CD8-positive, alpha-beta memory T cell (primary cell): ENCODE measurements around the gene AK3. TPM values are rescaled to one million over a fixed set of nuclear protein-coding genes. Genes with fewer than 3 reads are reported as not detected.
"Not testable (repeated sequence)": the region's sequence is repeated elsewhere in the genome, so short reads cannot be mapped to it uniquely, and the experiment has no call there.

Source experiments
- CTCF ChIA-PET: fragments of 350-600 bp; sonication (Branson Sonifier 250); formaldehyde crosslinking; loops from one replicate; lab custom pipeline; 2021; ENCODE audit warnings: antibody characterized with exemption; lab: Charles Lee
- POLR2A ChIA-PET: fragments of 350-600 bp; sonication (Branson Sonifier 250); formaldehyde crosslinking; loops from one replicate; lab custom pipeline; 2021; ENCODE audit warnings: antibody characterized with exemption; lab: Charles Lee
- DNase-seq, 5 donors: peaks; one replicate each; pipeline versions ENCODE4 v3.0.0 to v3.0.0-alpha.2; 2020 to 2022; ENCODE audit warnings: mixed read lengths in 1 of 5
- H3K27ac ChIP-seq: one replicate; pipeline ENCODE4 v1.7.0; 2013; ENCODE audit warnings: low read depth, mild to moderate bottlenecking, low read length, moderate library complexity
- H3K27me3 ChIP-seq: 2 replicates; pipeline ENCODE4 v1.7.0; 2013; ENCODE audit warnings: low read length, mild to moderate bottlenecking; ENCODE audit not compliant: insufficient read depth, poor library complexity, severe bottlenecking
- H3K36me3 ChIP-seq: 2 replicates; pipeline ENCODE4 v1.7.0; 2013; ENCODE audit warnings: mild to moderate bottlenecking, low read length, moderate library complexity; ENCODE audit not compliant: insufficient read depth
- H3K4me1 ChIP-seq: 2 replicates; pipeline ENCODE4 v1.7.0; 2013; ENCODE audit warnings: mild to moderate bottlenecking, low read length, moderate library complexity; ENCODE audit not compliant: insufficient read depth
- H3K4me3 ChIP-seq: 2 replicates; pipeline ENCODE4 v1.7.0; 2013; ENCODE audit warnings: mild to moderate bottlenecking, low read length
- H3K9me3 ChIP-seq: 2 replicates; pipeline ENCODE4 v1.7.0; 2013; ENCODE audit warnings: mild to moderate bottlenecking, low read length
- H3K27ac Mint-ChIP-seq, 8 donors: one replicate each; pipeline ENCODE4 v1.8.0; 2020 to 2021; ENCODE audit warnings: mixed read lengths in 8 of 8, mild to moderate bottlenecking in 6 of 8, inconsistent platforms in 3 of 8, moderate library complexity in 3 of 8
- H3K27me3 Mint-ChIP-seq, 2 donors: one replicate each; pipeline ENCODE4 v1.8.0; 2020 to 2021; ENCODE audit warnings: mixed read lengths in 2 of 2, mild to moderate bottlenecking in 1 of 2, moderate library complexity in 1 of 2
- H3K36me3 Mint-ChIP-seq, 3 donors: one replicate each; pipeline ENCODE4 v1.8.0; 2020 to 2021; ENCODE audit warnings: mixed read lengths in 3 of 3, inconsistent platforms in 1 of 3, mild to moderate bottlenecking in 1 of 3
- H3K4me1 Mint-ChIP-seq, 3 donors: one replicate each; pipeline ENCODE4 v1.8.0; 2020 to 2021; ENCODE audit warnings: mixed read lengths in 3 of 3, inconsistent platforms in 1 of 3, mild to moderate bottlenecking in 1 of 3
- H3K4me3 Mint-ChIP-seq, 7 donors: one replicate each; pipeline ENCODE4 v1.8.0; 2020 to 2021; ENCODE audit warnings: mixed read lengths in 7 of 7, mild to moderate bottlenecking in 6 of 7, moderate library complexity in 4 of 7, inconsistent platforms in 2 of 7
- H3K9me3 Mint-ChIP-seq, 5 donors: one replicate each; pipeline ENCODE4 v1.8.0; 2020 to 2022; ENCODE audit warnings: mixed read lengths in 5 of 5, mild to moderate bottlenecking in 3 of 5, moderate library complexity in 2 of 5, inconsistent platforms in 1 of 5
- polyA plus RNA-seq: library from polyadenylated mRNA; unstranded; fragments of 300-500 nt; fragmentation: Illumina TruSeq; gene quantifications from one replicate; pipeline ENCODE4 v1.2.3, GENCODE V29; 2021
- total RNA-seq, 2 experiments: library from RNA; stranded (reverse); gene quantifications; one replicate each; pipeline ENCODE4 v1.2.3, GENCODE V29; 2021

The AK3 gene
- total RNA-seq (10 to 100 TPM; 25.3 to 29.8 TPM), polyA plus RNA-seq (42.0 TPM)

DNA sequence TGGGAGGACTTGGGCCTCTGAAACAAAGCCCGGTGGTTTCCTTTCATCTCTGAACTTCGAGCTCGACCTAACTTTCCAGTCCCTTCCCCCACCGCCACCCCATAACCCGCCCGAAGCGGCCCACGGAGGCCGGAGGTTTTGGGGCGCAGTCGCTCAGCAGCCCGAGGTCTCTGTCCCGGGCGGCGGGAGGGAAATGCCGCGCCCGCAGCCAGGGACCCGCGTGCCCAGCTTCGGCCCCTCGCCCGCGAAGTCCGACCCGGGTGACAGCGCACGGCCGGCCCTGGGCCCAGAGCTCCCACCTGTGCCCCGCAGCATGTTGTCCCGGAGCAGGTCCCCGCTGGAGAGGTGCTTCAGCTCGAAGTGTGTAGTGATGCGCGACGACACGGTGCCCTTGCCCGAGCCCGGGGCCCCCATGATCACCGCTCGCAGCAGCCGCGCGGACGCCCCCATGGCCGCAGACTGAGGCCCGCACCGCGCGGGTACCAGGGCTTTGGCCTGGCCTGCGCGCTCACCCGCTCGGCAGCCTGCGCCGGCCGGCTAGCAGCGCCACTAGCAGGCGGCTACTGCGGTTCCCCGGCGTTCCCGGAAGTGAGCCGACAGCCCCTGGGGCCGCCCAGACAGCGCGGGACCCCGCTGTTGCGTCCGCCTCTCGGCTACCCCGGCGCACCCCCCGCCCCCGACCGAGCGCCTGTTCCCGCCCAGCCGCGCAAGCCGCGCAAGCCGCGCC is at the start of gene AK3:
Gene AK3 (minus strand): TSS at position 565 of the 727 bp plus-strand sequence. CDS start 115 bp downstream, at position 450.
- H3K4me1 ChIP-seq: peaks cover 25% of the 10 kb centered on the region
- peak within 1 kb of the TSS; percentile 79 for H3K27ac ChIP-seq
- Mint-ChIP-seq H3K27me3 (no peaks in the 10 kb centered on the region), H3K4me1 (peaks cover 30 to 50% (median 43%) of the 10 kb centered on the region in 3 donors), H3K27ac (peak within 1 kb of the TSS; percentile 86 to 99 (median 92)), H3K9me3 (no peaks in the 10 kb centered on the region), H3K36me3 (peaks cover 0 to 5% (median 0%) of the 10 kb centered on the region in 3 donors), H3K4me3 (peak within 1 kb of the TSS; percentile 85 to 100 (median 94))
- ChIA-PET CTCF (interaction anchor here (0.9 to 4.2 kb wide), 17 partner anchors 9 to 703 kb away, joined by 3 to 35 read pairs (median 4); partner anchors contain the start of genes CDC37L1, JAK2, PLPP6 and RCL1), POLR2A (interaction anchor here (0.6 to 2.8 kb wide), 16 partner anchors 8 to 1214 kb away, joined by 3 to 20 read pairs (median 6); partner anchors contain the start of genes CDC37L1, JAK2, PLGRKT and PLPP6)
- peak within 1 kb of the TSS; percentile 86 for H3K4me3 ChIP-seq
- peak; percentile 85 to 92 (median 87) for DNase-seq
- H3K9me3 ChIP-seq: no peaks in the 10 kb centered on the region
- no peaks in the 10 kb centered on the region for H3K27me3 ChIP-seq
- H3K36me3 ChIP-seq: no peaks in the 10 kb centered on the region

DNA sequence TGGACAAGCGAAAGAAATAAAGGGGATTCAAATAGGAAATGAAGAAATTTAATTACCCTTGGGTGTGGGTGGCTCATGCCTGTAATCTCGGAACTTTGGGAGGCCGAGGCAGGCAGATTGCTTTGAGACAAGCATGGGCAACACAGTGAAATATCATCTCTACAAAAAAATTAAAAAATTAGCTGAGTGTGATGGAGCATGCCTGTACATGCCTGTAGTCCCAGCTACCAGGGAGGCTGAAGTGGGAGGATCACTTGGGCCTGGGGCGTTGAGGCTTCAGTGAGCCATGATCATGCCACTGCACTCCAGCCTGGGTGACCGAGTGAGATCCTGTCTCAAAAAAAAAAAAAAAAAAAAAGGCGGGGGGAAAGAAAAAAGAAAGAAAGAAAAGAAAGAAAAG is 47.7 kb upstream of the AK3 start:
- ChIA-PET POLR2A (no interaction called here), CTCF (no interaction called here)
- peaks cover 0 to 7% (median 0%) of the 10 kb centered on the region in 3 donors for H3K36me3 Mint-ChIP-seq
- Histone ChIP-seq H3K27me3 (no peaks in the 10 kb centered on the region), H3K36me3 (no peaks in the 10 kb centered on the region), H3K4me1 (peaks cover 9% of the 10 kb centered on the region), H3K9me3 (no peaks in the 10 kb centered on the region), H3K27ac (no peak overlapping the region), H3K4me3 (no peak overlapping the region)
- no peaks in the 10 kb centered on the region for H3K9me3 Mint-ChIP-seq
- H3K4me3 Mint-ChIP-seq: no peak overlapping the region
- DNase-seq: no peak
- no peak overlapping the region for H3K27ac Mint-ChIP-seq
- H3K4me1 Mint-ChIP-seq: peaks cover 9 to 18% (median 18%) of the 10 kb centered on the region in 3 donors
- H3K27me3 Mint-ChIP-seq: peaks cover 9 to 21% of the 10 kb centered on the region in 2 donors

DNA sequence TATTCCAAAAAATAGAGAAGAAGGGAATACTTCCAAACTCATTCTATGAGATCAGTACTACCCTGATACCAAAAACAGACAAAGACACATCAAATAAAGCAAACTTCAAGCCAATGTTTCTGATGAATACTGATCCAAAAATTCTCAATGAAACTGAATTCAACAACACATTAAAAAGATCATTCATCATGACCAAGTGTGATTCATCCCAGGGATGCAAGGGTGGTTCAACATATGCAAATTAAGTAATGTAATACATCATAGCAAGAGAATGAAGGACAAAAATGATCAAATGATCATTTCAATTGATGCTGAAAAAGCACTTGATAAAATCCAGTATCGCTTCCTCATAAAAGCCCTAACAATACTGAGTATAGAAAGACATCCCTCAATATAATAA is 46.9 kb upstream of the AK3 start:
- H3K4me3 ChIP-seq: no peak overlapping the region
- H3K4me1 Mint-ChIP-seq: peaks cover 9 to 15% (median 14%) of the 10 kb centered on the region in 3 donors
- peaks cover 13 to 25% of the 10 kb centered on the region in 2 donors for H3K27me3 Mint-ChIP-seq

DNA sequence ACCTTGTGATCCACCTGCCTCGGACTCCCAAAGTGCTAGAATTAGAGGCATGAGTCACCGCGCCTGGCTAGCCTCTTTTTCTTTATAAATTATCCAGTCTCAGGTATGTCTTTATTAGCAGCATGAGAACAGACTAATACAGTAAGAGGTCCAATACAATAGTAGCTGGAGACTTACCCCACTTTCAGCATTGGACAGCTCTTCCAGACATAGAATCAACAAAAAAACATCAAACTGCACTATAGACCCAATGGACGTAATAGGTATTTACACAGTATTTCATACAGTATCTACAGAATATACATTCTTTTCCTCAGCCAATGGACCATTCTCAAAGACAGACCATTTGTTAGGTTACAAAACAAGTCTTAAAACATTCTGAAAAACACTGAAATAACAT is 45.6 kb upstream of the AK3 start:
- H3K9me3 ChIP-seq: no peaks in the 10 kb centered on the region
- peaks cover 2 to 7% (median 6%) of the 10 kb centered on the region in 3 donors for H3K4me1 Mint-ChIP-seq

More for the DNA sequence above, 46.9 kb upstream of the AK3 start:
- peak overlapping the region in 1 of 7 donors; percentile 43 for H3K4me3 Mint-ChIP-seq
- ChIA-PET CTCF (no interaction called here), POLR2A (no interaction called here)
- H3K4me1 ChIP-seq: peaks cover 5% of the 10 kb centered on the region
- H3K36me3 ChIP-seq: no peaks in the 10 kb centered on the region
- no peaks in the 10 kb centered on the region for H3K9me3 Mint-ChIP-seq
- no peak for DNase-seq
- no peaks in the 10 kb centered on the region for H3K9me3 ChIP-seq
- H3K27ac ChIP-seq: no peak overlapping the region
- no peak overlapping the region for H3K27ac Mint-ChIP-seq
- H3K36me3 Mint-ChIP-seq: peaks cover 0 to 6% (median 5%) of the 10 kb centered on the region in 3 donors
- H3K27me3 ChIP-seq: no peaks in the 10 kb centered on the region

DNA sequence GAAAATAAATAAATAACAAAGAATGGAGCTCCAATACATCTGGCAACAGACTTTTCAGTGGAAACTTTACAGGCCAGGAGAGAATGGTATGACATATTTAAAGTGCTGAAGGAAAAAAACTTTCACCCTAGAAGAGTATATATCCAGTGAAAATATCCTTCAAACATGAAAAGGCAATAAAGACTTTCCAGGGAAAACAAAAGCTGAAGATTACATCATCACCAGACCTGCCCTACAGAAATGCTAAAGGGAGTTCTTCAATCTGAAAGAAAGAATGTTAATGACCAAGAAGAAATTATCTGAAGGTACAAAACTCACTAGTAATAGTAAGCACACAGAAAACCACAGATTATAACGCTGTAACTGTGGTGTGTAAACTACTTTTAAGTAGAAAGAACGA is 43.4 kb upstream of the AK3 start:
- Mint-ChIP-seq H3K27me3 (peaks cover 17 to 51% of the 10 kb centered on the region in 2 donors), H3K27ac (no peak overlapping the region), H3K9me3 (no peaks in the 10 kb centered on the region), H3K4me1 (no peaks in the 10 kb centered on the region), H3K4me3 (no peak overlapping the region), H3K36me3 (peaks cover 0 to 5% (median under 1%) of the 10 kb centered on the region in 3 donors)
- Histone ChIP-seq H3K9me3 (no peaks in the 10 kb centered on the region), H3K27ac (no peak overlapping the region), H3K36me3 (no peaks in the 10 kb centered on the region), H3K4me3 (no peak overlapping the region), H3K4me1 (no peaks in the 10 kb centered on the region), H3K27me3 (no peaks in the 10 kb centered on the region)
- no peak for DNase-seq
- CTCF ChIA-PET: no interaction called here
- POLR2A ChIA-PET: no interaction called here

More for the DNA sequence above, 45.6 kb upstream of the AK3 start:
- no peaks in the 10 kb centered on the region for H3K4me1 ChIP-seq
- H3K36me3 ChIP-seq: no peaks in the 10 kb centered on the region
- Mint-ChIP-seq H3K27me3 (peaks cover 11 to 35% of the 10 kb centered on the region in 2 donors), H3K4me3 (no peak overlapping the region), H3K9me3 (no peaks in the 10 kb centered on the region), H3K36me3 (peaks cover 0 to 5% (median 0%) of the 10 kb centered on the region in 3 donors), H3K27ac (no peak overlapping the region)
- no peaks in the 10 kb centered on the region for H3K27me3 ChIP-seq
- H3K4me3 ChIP-seq: no peak overlapping the region
- no peak for DNase-seq
- H3K27ac ChIP-seq: no peak overlapping the region
- CTCF ChIA-PET: no interaction called here
- POLR2A ChIA-PET: no interaction called here

DNA sequence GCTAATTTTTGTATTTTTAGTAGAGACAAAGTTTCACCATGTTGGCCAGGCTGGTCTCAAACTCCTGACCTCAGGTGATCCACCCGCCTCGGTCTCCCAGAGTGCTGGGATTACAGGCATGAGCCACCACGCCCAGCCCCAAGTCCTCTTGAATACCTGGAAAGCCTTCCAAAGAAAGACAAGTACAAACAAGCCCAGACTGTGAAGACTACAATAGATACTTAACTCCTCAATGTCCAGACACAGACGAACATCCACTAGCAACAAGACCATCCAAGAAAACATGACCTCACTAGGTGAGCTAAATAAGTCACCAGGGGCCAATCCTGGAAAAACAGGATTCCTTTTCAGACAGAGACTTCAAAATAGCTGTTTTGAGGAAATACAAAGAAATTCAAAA is 42.2 kb upstream of the AK3 start:
- H3K4me1 ChIP-seq, H3K36me3 ChIP-seq, H3K4me1 Mint-ChIP-seq, H3K36me3 Mint-ChIP-seq, H3K27ac ChIP-seq, CTCF ChIA-PET, DNase-seq, H3K9me3 ChIP-seq, H3K9me3 Mint-ChIP-seq, H3K4me3 Mint-ChIP-seq, H3K27me3 ChIP-seq, POLR2A ChIA-PET, H3K4me3 ChIP-seq: not testable (repeated sequence)
- peak overlapping the region in 1 of 8 donors; percentile 71 for H3K27ac Mint-ChIP-seq
- H3K27me3 Mint-ChIP-seq: peaks cover 17 to 53% of the 10 kb centered on the region in 2 donors

DNA sequence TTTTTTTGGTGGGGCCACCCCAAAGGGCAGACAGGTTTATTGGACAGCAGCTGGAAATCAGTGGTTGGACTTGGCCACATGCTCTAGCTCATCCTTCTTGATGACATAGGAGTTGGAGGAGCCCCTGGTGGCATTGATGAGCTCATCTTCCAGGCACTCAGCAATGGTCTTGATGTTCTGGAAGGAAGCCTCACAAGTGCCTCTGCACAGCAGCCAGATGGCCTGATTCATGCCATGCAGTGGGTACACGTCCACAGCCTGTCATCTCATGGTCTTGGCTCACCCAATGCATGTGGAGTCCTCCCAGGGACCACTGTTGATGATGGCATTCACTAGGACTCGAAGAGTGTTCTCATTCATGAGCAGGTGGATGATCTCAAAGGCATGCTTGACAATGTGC is 40.4 kb upstream of the AK3 start:
- no peak overlapping the region for H3K4me3 Mint-ChIP-seq
- H3K9me3 Mint-ChIP-seq: no peaks in the 10 kb centered on the region
- Histone ChIP-seq H3K27ac (no peak overlapping the region), H3K27me3 (no peaks in the 10 kb centered on the region), H3K4me3 (no peak overlapping the region), H3K36me3 (no peaks in the 10 kb centered on the region), H3K9me3 (no peaks in the 10 kb centered on the region), H3K4me1 (no peaks in the 10 kb centered on the region)
- POLR2A ChIA-PET: no interaction called here
- peaks cover 0 to 5% (median 1%) of the 10 kb centered on the region in 3 donors for H3K36me3 Mint-ChIP-seq
- H3K4me1 Mint-ChIP-seq: no peaks in the 10 kb centered on the region
- CTCF ChIA-PET: interaction anchor here (1.3 to 1.4 kb wide), 3 partner anchors 12 to 22 kb away, joined by 3 to 5 read pairs (median 3); no protein-coding TSS in a partner anchor
- H3K27me3 Mint-ChIP-seq: peaks cover 17 to 45% of the 10 kb centered on the region in 2 donors
- no peak overlapping the region for H3K27ac Mint-ChIP-seq
- no peak for DNase-seq

DNA sequence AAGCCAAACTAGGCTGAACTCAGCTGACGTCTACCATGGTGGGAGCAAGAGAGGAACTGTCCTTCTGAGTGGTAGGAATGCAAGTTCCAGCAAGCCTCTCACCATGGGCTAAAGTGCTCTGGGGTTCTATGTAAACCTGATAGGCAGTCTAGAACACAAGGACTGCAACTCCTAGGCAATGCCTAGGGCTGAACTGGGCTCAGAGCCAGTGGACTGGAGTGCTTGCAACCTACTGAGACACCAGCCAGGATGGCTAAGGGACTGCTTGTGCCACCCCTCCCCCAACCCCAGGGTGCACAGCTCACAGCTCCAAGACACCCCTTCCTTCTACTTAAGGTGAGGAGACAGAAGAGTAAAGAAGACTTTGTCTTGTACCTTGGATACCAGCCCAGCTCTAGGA is 39.6 kb upstream of the AK3 start:
- Histone ChIP-seq H3K27ac (no peak overlapping the region), H3K36me3 (no peaks in the 10 kb centered on the region), H3K4me1 (no peaks in the 10 kb centered on the region), H3K27me3 (no peaks in the 10 kb centered on the region), H3K4me3 (no peak overlapping the region), H3K9me3 (no peaks in the 10 kb centered on the region)
- Mint-ChIP-seq H3K4me3 (no peak overlapping the region), H3K27me3 (peaks cover 13 to 45% of the 10 kb centered on the region in 2 donors), H3K4me1 (no peaks in the 10 kb centered on the region), H3K27ac (no peak overlapping the region), H3K36me3 (peaks cover 0 to 5% (median 1%) of the 10 kb centered on the region in 3 donors), H3K9me3 (no peaks in the 10 kb centered on the region)
- no peak for DNase-seq
- POLR2A ChIA-PET: no interaction called here
- CTCF ChIA-PET: interaction anchor here (0.5 to 1.4 kb wide), 3 partner anchors 13 to 48 kb away, joined by 3 to 5 read pairs (median 3); no protein-coding TSS in a partner anchor
